HG03565 (cell line): Measurements from ENCODE around the gene OSBPL10.

ENCODE experiments used
- ATAC-seq: cut with Tn5 transposase; IDR thresholded peaks from one replicate; pipeline ENCODE4 v1.9.1; 2021; ENCODE audit warnings: mild to moderate bottlenecking, moderate library complexity; ENCODE audit not compliant: unreplicated experiment

The OSBPL10 gene

GRCh38 chr3:31823184-31823583 is 157.9 kb downstream of the OSBPL10 start:
- ATAC-seq: no peak

- ATAC-seq: no peak
These were observed 159.9 kb downstream of the OSBPL10 start for GRCh38 chr3:31821118-31821517.

GRCh38 chr3:31819441-31819840 is 161.6 kb downstream of the OSBPL10 start:
- ATAC-seq: no peak

GRCh38 chr3:31817411-31817966 is 163.6 kb downstream of the OSBPL10 start:
- no peak for ATAC-seq

- no peak for ATAC-seq
These were observed 165.2 kb downstream of the OSBPL10 start for GRCh38 chr3:31815631-31816440.

- ATAC-seq: no peak
These were observed 166.1 kb downstream of the OSBPL10 start for GRCh38 chr3:31815006-31815405.

- ATAC-seq: no peak
These were observed 167.4 kb downstream of the OSBPL10 start for GRCh38 chr3:31813686-31814085.

- no peak for ATAC-seq
These were observed 167.9 kb downstream of the OSBPL10 start for GRCh38 chr3:31813197-31813596.

GRCh38 chr3:31810991-31811433 is 170.1 kb downstream of the OSBPL10 start:
- ATAC-seq: no peak

GRCh38 chr3:31808143-31808720 is 172.8 kb downstream of the OSBPL10 start:
- no peak for ATAC-seq

- ATAC-seq: no peak
These were observed 176.6 kb downstream of the OSBPL10 start for GRCh38 chr3:31804251-31805051.

GRCh38 chr3:31802981-31803740 is 177.9 kb downstream of the OSBPL10 start:
- no peak for ATAC-seq

- ATAC-seq: no peak
These were observed 180.6 kb downstream of the OSBPL10 start for GRCh38 chr3:31800436-31800835.

- ATAC-seq: no peak
These were observed 182.2 kb downstream of the OSBPL10 start for GRCh38 chr3:31798840-31799239.

GRCh38 chr3:31793821-31794220 is 187.2 kb downstream of the OSBPL10 start:
- no peak for ATAC-seq

GRCh38 chr3:31791090-31791430 is 190.0 kb downstream of the OSBPL10 start:
- no peak for ATAC-seq

GRCh38 chr3:31790193-31791089 is 190.6 kb downstream of the OSBPL10 start:
- no peak for ATAC-seq

GRCh38 chr3:31789429-31789828 is 191.6 kb downstream of the OSBPL10 start:
- ATAC-seq: no peak

GRCh38 chr3:31785734-31786133 is 195.3 kb downstream of the OSBPL10 start:
- ATAC-seq: no peak

- no peak for ATAC-seq
These were observed 195.8 kb downstream of the OSBPL10 start for GRCh38 chr3:31785286-31785685.
